IPS-18c (cell line): ENCODE results near the gene AMACR.
A peak's percentile ranks its signal among the peaks of the same experiment; 100 is the strongest.
"Not testable (repeated sequence)": the region's sequence is repeated elsewhere in the genome, so short reads cannot be mapped to it uniquely, and the experiment has no call there.

ENCODE experiments used
- H3K4me3 ChIP-seq: 2 replicates; pipeline ENCODE4 v1.7.0; 2013; ENCODE audit warnings: low read depth, mild to moderate bottlenecking, low read length, moderate library complexity; ENCODE audit not compliant: insufficient read depth
- H3K9me3 ChIP-seq: one replicate; pipeline ENCODE4 v1.6.1; 2013; ENCODE audit warnings: mild to moderate bottlenecking, low read length, moderate library complexity; ENCODE audit not compliant: control insufficient read depth, insufficient read depth

AMACR gene

GRCh38 chr5:34015120-34015822, 7.4 kb upstream of the AMACR start:
- Histone ChIP-seq H3K4me3 (no peak overlapping the region), H3K9me3 (no peaks in the 10 kb centered on the region)

GRCh38 chr5:34014626-34015025, 6.8 kb upstream of the AMACR start:
- Histone ChIP-seq H3K9me3 (no peaks in the 10 kb centered on the region), H3K4me3 (no peak overlapping the region)

- no peak overlapping the region for H3K4me3 ChIP-seq
- no peaks in the 10 kb centered on the region for H3K9me3 ChIP-seq
Measured at GRCh38 chr5:34013547-34013946, 5.7 kb upstream of the AMACR start.

- Histone ChIP-seq H3K9me3 (no peaks in the 10 kb centered on the region), H3K4me3 (no peak overlapping the region)
Measured at GRCh38 chr5:34012791-34013190, 4.9 kb upstream of the AMACR start.

- no peaks in the 10 kb centered on the region for H3K9me3 ChIP-seq
- H3K4me3 ChIP-seq: no peak overlapping the region
Measured at GRCh38 chr5:34011536-34011935, 3.7 kb upstream of the AMACR start.

GRCh38 chr5:34010146-34010545, 2.3 kb upstream of the AMACR start:
- H3K4me3 ChIP-seq, H3K9me3 ChIP-seq: not testable (repeated sequence)

GRCh38 chr5:34009610-34010009, 1.8 kb upstream of the AMACR start:
- Histone ChIP-seq H3K9me3 (no peaks in the 10 kb centered on the region), H3K4me3 (no peak overlapping the region)

GRCh38 chr5:34008802-34009201, 952 bp upstream of the AMACR start:
- H3K9me3 ChIP-seq: no peaks in the 10 kb centered on the region
- no peak overlapping the region for H3K4me3 ChIP-seq

GRCh38 chr5:34007201-34007620, 639 bp downstream of the AMACR start:
- Histone ChIP-seq H3K9me3 (no peaks in the 10 kb centered on the region), H3K4me3 (peak overlapping the region; percentile 64)

GRCh38 chr5:34005681-34006080, 2.2 kb downstream of the AMACR start:
- Histone ChIP-seq H3K4me3 (no peak overlapping the region), H3K9me3 (no peaks in the 10 kb centered on the region)

GRCh38 chr5:34005211-34005610, 2.6 kb downstream of the AMACR start:
- H3K4me3 ChIP-seq: no peak overlapping the region
- H3K9me3 ChIP-seq: no peaks in the 10 kb centered on the region

- Histone ChIP-seq H3K4me3 (no peak overlapping the region), H3K9me3 (no peaks in the 10 kb centered on the region)
Measured at GRCh38 chr5:34003941-34004340, 3.9 kb downstream of the AMACR start.

- Histone ChIP-seq H3K9me3 (no peaks in the 10 kb centered on the region), H3K4me3 (no peak overlapping the region)
Measured at GRCh38 chr5:34002629-34003328, 5.1 kb downstream of the AMACR start.

- Histone ChIP-seq H3K4me3 (no peak overlapping the region), H3K9me3 (no peaks in the 10 kb centered on the region)
Measured at GRCh38 chr5:34001241-34001841, 6.5 kb downstream of the AMACR start.

- Histone ChIP-seq H3K9me3 (no peaks in the 10 kb centered on the region), H3K4me3 (no peak overlapping the region)
Measured at GRCh38 chr5:33999978-34000377, 7.9 kb downstream of the AMACR start.

- Histone ChIP-seq H3K9me3 (no peaks in the 10 kb centered on the region), H3K4me3 (no peak overlapping the region)
Measured at GRCh38 chr5:33997331-33997983, 10.4 kb downstream of the AMACR start.

GRCh38 chr5:33995865-33996264, 12.0 kb downstream of the AMACR start:
- Histone ChIP-seq H3K9me3 (no peaks in the 10 kb centered on the region), H3K4me3 (no peak overlapping the region)

- no peak overlapping the region for H3K4me3 ChIP-seq
- no peaks in the 10 kb centered on the region for H3K9me3 ChIP-seq
Measured at GRCh38 chr5:33994845-33995244, 13.0 kb downstream of the AMACR start.
